A673 (cell line): ENCODE data around the gene ATP10B. TPM values are rescaled to one million over a fixed set of nuclear protein-coding genes. Genes with fewer than 3 reads are reported as not detected.

Experiments used
- BruUV-seq: library from RNA; stranded (reverse); fragments of 400-500 nt; replicated peaks from 2 replicates; lab custom pipeline; 2021; lab: Mats Ljungman, UMichigan
- CTCF ChIA-PET: fragments of 300-600 bp; sonication (Branson Sonifier 250); formaldehyde crosslinking; loops from one replicate; lab custom pipeline; 2022; ENCODE audit warnings: antibody characterized with exemption; lab: Charles Lee
- POLR2A ChIA-PET: fragments of 300-600 bp; sonication (Branson Sonifier 250); formaldehyde crosslinking; loops from one replicate; lab custom pipeline; 2022; ENCODE audit warnings: antibody characterized with exemption; ENCODE audit not compliant: low non-redundant PET; lab: Charles Lee
- DNase-seq: peaks from one replicate; pipeline ENCODE4 v3.0.0-alpha.2; 2015; ENCODE audit warnings: low spot score
- H3K27ac ChIP-seq: fragments of 200-600 bp; sonication (generic); 2 replicates; pipeline ENCODE4 v1.5.1; 2016; ENCODE audit warnings: mixed run types, low read depth, mild to moderate bottlenecking, mixed read lengths, antibody characterized with exemption, low read length; ENCODE audit not compliant: poor library complexity, severe bottlenecking
- H3K27me3 ChIP-seq: fragments of 200-600 bp; sonication (generic); replicated peaks from 2 replicates; pipeline ENCODE4 v1.6.1; 2017; ENCODE audit warnings: mixed run types, low read depth, mild to moderate bottlenecking, mixed read lengths, antibody characterized with exemption, low read length; ENCODE audit not compliant: insufficient read depth, poor library complexity
- H3K36me3 ChIP-seq: fragments of 200-600 bp; sonication (generic); 2 replicates; pipeline ENCODE4 v1.6.1; 2016; ENCODE audit warnings: mixed run types, mild to moderate bottlenecking, mixed read lengths, antibody characterized with exemption, low read length; ENCODE audit not compliant: insufficient read depth, poor library complexity, severe bottlenecking
- H3K4me1 ChIP-seq: fragments of 200-600 bp; sonication (generic); 2 replicates; pipeline ENCODE4 v1.6.1; 2017; ENCODE audit warnings: mixed run types, mild to moderate bottlenecking, mixed read lengths, antibody characterized with exemption, low read length; ENCODE audit not compliant: insufficient read depth, poor library complexity, severe bottlenecking
- H3K4me3 ChIP-seq: fragments of 200-600 bp; sonication (generic); 2 replicates; pipeline ENCODE4 v1.5.1; 2016; ENCODE audit warnings: low read depth, mixed run types, mild to moderate bottlenecking, mixed read lengths, low read length; ENCODE audit not compliant: poor library complexity, severe bottlenecking
- H3K9me3 ChIP-seq: fragments of 200-600 bp; sonication (generic); 2 replicates; pipeline ENCODE4 v1.6.1; 2016; ENCODE audit warnings: mixed run types, low read depth, mild to moderate bottlenecking, mixed read lengths, antibody characterized with exemption, low read length; ENCODE audit not compliant: poor library complexity, severe bottlenecking
- CTCF ChIP-seq: fragments of 300-800, 200-600 bp; sonication (generic); conservative IDR thresholded peaks from 2 replicates; pipeline ENCODE4 v1.5.1; 2017; ENCODE audit warnings: low read depth, mild to moderate bottlenecking, antibody characterized with exemption, low read length, moderate library complexity, mixed read lengths
- EZH2 ChIP-seq: fragments of 200-600 bp; sonication (generic); IDR thresholded peaks from 2 replicates; pipeline ENCODE4 v1.6.1; 2017; ENCODE audit warnings: borderline replicate concordance, low read depth, mild to moderate bottlenecking, mixed read lengths, antibody characterized with exemption, low read length; ENCODE audit not compliant: poor library complexity, severe bottlenecking
- intact Hi-C: fragments of 100-400 bp; cut with micrococcal nuclease; formaldehyde crosslinking; loops from one replicate; pipeline ENCODE4 v1.10.0; 2022; ENCODE audit not compliant: unreplicated experiment
- total RNA-seq: library from RNA; stranded (reverse); gene quantifications from 2 replicates; pipeline ENCODE4 v1.2.3, GENCODE V29; 2021

Gene ATP10B
- total RNA-seq, 1 experiment from 2014 or later = not detected

GRCh38 chr5:160846642-160847041, 5.4 kb downstream of the ATP10B start:
- H3K4me1 ChIP-seq = no peaks in the 10 kb centered on the region
- no peak overlapping the region for H3K27ac ChIP-seq
- no peaks in the 10 kb centered on the region for H3K36me3 ChIP-seq
- TF ChIP-seq EZH2 (no peak), CTCF (no peak)
- CTCF ChIA-PET = no interaction called here
- intact Hi-C loops = no loop called here
- no peak overlapping the region for H3K4me3 ChIP-seq
- no peaks in the 10 kb centered on the region for H3K9me3 ChIP-seq
- no peak for DNase-seq
- POLR2A ChIA-PET = no interaction called here
- no TSS peak for BruUV-seq
- no peaks in the 10 kb centered on the region for H3K27me3 ChIP-seq

DNA sequence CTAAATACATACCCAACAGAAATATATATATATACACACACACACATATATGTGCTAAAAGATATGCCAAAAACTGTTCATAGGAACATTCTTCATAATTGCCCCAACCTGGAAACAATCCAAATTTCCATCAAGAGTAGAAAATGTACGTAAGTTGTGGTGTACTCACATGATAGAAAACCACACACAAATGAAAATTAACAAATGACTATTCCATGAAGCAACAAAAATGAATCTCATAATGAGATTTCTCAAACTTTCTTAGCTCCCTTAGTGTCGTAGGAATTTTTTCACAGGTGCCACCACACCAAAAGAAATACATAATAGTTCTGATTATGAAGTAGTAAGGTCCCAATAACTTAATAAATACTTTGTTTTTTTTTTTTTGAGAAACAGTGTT, 7.8 kb downstream of the ATP10B start:
- TF ChIP-seq EZH2 = no peak
- no peak for TF ChIP-seq CTCF
- H3K36me3 ChIP-seq = no peaks in the 10 kb centered on the region
- intact Hi-C loops = no loop called here
- no TSS peak for BruUV-seq
- no peak overlapping the region for H3K4me3 ChIP-seq
- H3K27ac ChIP-seq = no peak overlapping the region
- ChIA-PET POLR2A (no interaction called here), CTCF (no interaction called here)
- H3K27me3 ChIP-seq = no peaks in the 10 kb centered on the region
- H3K4me1 ChIP-seq = no peaks in the 10 kb centered on the region
- no peak for DNase-seq
- H3K9me3 ChIP-seq = no peaks in the 10 kb centered on the region

DNA sequence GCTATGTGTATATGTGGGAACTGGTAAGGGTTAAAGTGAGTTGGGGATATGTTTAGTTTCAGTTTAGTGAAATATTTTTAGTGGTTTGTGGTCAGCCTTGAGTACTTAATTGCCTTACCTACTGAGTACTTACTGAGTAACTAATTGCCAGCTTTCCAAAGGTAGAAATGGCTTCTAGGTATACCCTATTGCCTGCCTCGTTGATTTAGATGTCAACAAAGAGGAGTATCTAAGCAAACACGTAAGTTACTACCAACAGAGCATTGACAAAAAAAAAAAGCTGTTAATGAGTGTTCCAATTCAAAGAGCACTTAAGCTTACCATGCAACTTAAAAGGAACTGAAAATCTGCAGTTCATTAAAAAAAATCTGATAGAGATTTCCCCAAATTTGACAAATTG, 8.8 kb downstream of the ATP10B start:
- TF ChIP-seq CTCF = no peak
- no peak for TF ChIP-seq EZH2
- Histone ChIP-seq H3K4me1 (no peaks in the 10 kb centered on the region), H3K27me3 (no peaks in the 10 kb centered on the region), H3K9me3 (no peaks in the 10 kb centered on the region), H3K27ac (no peak overlapping the region), H3K4me3 (no peak overlapping the region), H3K36me3 (no peaks in the 10 kb centered on the region)
- BruUV-seq = no TSS peak
- intact Hi-C loops = loop anchor here (2.0 kb wide), 1 partner anchor 18 kb away; no protein-coding TSS in a partner anchor
- CTCF ChIA-PET = no interaction called here
- POLR2A ChIA-PET = no interaction called here
- DNase-seq = no peak
